Endothelial cell of umbilical vein (primary cell): ENCODE measurements around the gene NECTIN2.

Experiments
- EZH2 ChIP-seq: IDR thresholded peaks from 2 replicates; pipeline ENCODE4 v1.6.1; 2012; ENCODE audit warnings: borderline replicate concordance, low read depth, mild to moderate bottlenecking, moderate library complexity, low read length, inconsistent platforms; ENCODE audit not compliant: severe bottlenecking
- POLR2AphosphoS5 ChIP-seq: IDR thresholded peaks from 2 replicates; pipeline ENCODE4 v1.6.1; 2012; ENCODE audit warnings: low read depth, mild to moderate bottlenecking, control low read depth, low read length, moderate library complexity; ENCODE audit not compliant: insufficient read depth

DNA sequence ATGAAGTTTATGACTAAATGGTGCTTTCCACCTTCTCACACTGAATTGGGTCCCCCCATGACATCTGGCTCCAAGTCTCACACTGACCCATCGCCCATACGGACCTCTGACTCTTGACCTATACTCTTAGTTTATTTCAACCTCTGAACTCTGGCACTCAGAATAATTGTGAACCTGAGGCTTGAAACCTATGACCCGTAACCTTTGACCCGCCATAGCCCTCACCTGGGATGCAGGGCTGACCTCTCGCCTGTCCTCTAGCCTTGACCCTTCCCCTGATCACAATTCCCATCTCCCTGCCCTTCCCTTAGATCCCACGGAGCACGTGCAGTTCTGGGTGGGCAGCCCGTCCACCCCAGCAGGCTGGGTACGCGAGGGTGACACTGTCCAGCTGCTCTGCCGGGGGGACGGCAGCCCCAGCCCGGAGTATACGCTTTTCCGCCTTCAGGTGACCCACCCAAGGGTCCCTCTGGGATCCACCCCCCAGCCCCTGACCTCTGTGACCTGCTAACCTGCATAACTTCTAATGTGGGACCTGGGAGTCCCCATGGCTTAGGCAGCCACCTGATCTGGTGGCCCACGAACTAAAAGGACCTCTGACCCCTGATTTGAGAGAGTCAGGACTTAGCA, 32.1 kb upstream of the NECTIN2 start:
- no peak for TF ChIP-seq POLR2AphosphoS5
- no peak for TF ChIP-seq EZH2
